GM18499 (cell line): Measurements from ENCODE around the gene AQP3.
"Not testable (repeated sequence)": the region's sequence is repeated elsewhere in the genome, so short reads cannot be mapped to it uniquely, and the experiment has no call there.

Experiments used
- ATAC-seq: cut with Tn5 transposase; IDR thresholded peaks from one replicate; pipeline ENCODE4 v1.9.1; 2021; ENCODE audit warnings: moderate number of reproducible peaks; ENCODE audit not compliant: insufficient read depth, unreplicated experiment

Gene AQP3

GRCh38 chr9:33424043-33424442 is 23.4 kb downstream of the AQP3 start:
- ATAC-seq = not testable (repeated sequence)

GRCh38 chr9:33419708-33420303 is 27.6 kb downstream of the AQP3 start:
- ATAC-seq = no peak

- ATAC-seq = no peak
Observed at GRCh38 chr9:33418090-33418489, 29.3 kb downstream of the AQP3 start.

GRCh38 chr9:33416996-33417395 is 30.4 kb downstream of the AQP3 start:
- no peak for ATAC-seq

- ATAC-seq = no peak
Observed at GRCh38 chr9:33415501-33416038, 31.8 kb downstream of the AQP3 start.

GRCh38 chr9:33414889-33415500 is 32.4 kb downstream of the AQP3 start:
- ATAC-seq = no peak

GRCh38 chr9:33414268-33414667 is 33.1 kb downstream of the AQP3 start:
- no peak for ATAC-seq

GRCh38 chr9:33408087-33408486 is 39.3 kb downstream of the AQP3 start:
- ATAC-seq = no peak

- no peak for ATAC-seq
Observed at GRCh38 chr9:33407061-33407460, 40.3 kb downstream of the AQP3 start.

GRCh38 chr9:33404788-33405362 is 42.5 kb downstream of the AQP3 start:
- ATAC-seq = no peak

- no peak for ATAC-seq
Observed at GRCh38 chr9:33403941-33404787, 43.2 kb downstream of the AQP3 start.

GRCh38 chr9:33402371-33402770 is 45.0 kb downstream of the AQP3 start, which contains the start of gene AQP7:
Gene AQP7 (minus strand): TSS chr9:33402568. CDS start chr9:33401262, 1,306 bp downstream.
- not testable (repeated sequence) for ATAC-seq

- ATAC-seq = not testable (repeated sequence)
Observed at GRCh38 chr9:33401809-33402208, 45.6 kb downstream of the AQP3 start.

- not testable (repeated sequence) for ATAC-seq
Observed at GRCh38 chr9:33399047-33399446, 48.3 kb downstream of the AQP3 start.

GRCh38 chr9:33397801-33398200 is 49.6 kb downstream of the AQP3 start:
- not testable (repeated sequence) for ATAC-seq

- not testable (repeated sequence) for ATAC-seq
Observed at GRCh38 chr9:33395159-33395879, 52.1 kb downstream of the AQP3 start.

GRCh38 chr9:33393986-33394385 is 53.4 kb downstream of the AQP3 start:
- not testable (repeated sequence) for ATAC-seq

- ATAC-seq = no peak
Observed at GRCh38 chr9:33393581-33393980, 53.8 kb downstream of the AQP3 start.

- ATAC-seq = not testable (repeated sequence)
Observed at GRCh38 chr9:33392591-33393021, 54.8 kb downstream of the AQP3 start.
